CD14-positive monocyte (primary cell): Measurements from ENCODE around the gene ENTPD7. TPM values are rescaled to one million over a fixed set of nuclear protein-coding genes. Genes with fewer than 3 reads are reported as not detected.

Experiments
- DNase-seq, 3 donors: peaks; one replicate each; pipeline ENCODE4 v3.0.0-alpha.2; 2011 to 2022
- H2AFZ ChIP-seq: 2 replicates; pipeline ENCODE4 v1.6.0; 2012; ENCODE audit warnings: mild to moderate bottlenecking, low read depth, low read length, inconsistent platforms; ENCODE audit not compliant: insufficient read depth, poor library complexity, severe bottlenecking
- H3K27ac ChIP-seq, 2 donors: 1 replicate in 1 of 2; 2 replicates in 1 of 2; pipeline ENCODE4 v1.5.1; 2012 to 2013; ENCODE audit warnings: low read length in 2 of 2, control low read depth in 1 of 2, inconsistent platforms in 1 of 2, low read depth in 1 of 2, mild to moderate bottlenecking in 1 of 2
- H3K27me3 ChIP-seq, 2 donors: one replicate each; pipeline versions ENCODE4 v1.6.0 to v1.6.1; 2011 to 2013; ENCODE audit warnings: low read length in 2 of 2; ENCODE audit not compliant: control insufficient read depth in 2 of 2, insufficient read depth in 2 of 2
- H3K36me3 ChIP-seq, 2 donors: replicated peaks in 1 of 2; 1 replicate in 1 of 2; 2 replicates in 1 of 2; pipeline versions ENCODE4 v1.5.1 to v1.6.1; 2012 to 2013; ENCODE audit warnings: low read length in 2 of 2, control low read depth in 1 of 2, inconsistent platforms in 1 of 2, mild to moderate bottlenecking in 1 of 2; ENCODE audit not compliant: insufficient read depth in 2 of 2, control insufficient read depth in 1 of 2
- H3K4me1 ChIP-seq, 2 donors: 1 replicate in 1 of 2; 2 replicates in 1 of 2; pipeline versions ENCODE4 v1.5.1 to v1.6.1; 2012 to 2013; ENCODE audit warnings: low read length in 2 of 2, control low read depth in 1 of 2, inconsistent platforms in 1 of 2, mild to moderate bottlenecking in 1 of 2, moderate library complexity in 1 of 2; ENCODE audit not compliant: insufficient read depth in 2 of 2, control insufficient read depth in 1 of 2
- H3K4me2 ChIP-seq: replicated peaks from 2 replicates; pipeline ENCODE3; 2012; ENCODE audit warnings: low read length, moderate library complexity, mild to moderate bottlenecking; ENCODE audit not compliant: poor library complexity, severe bottlenecking; ENCODE audit errors: extremely low read depth
- H3K4me3 ChIP-seq, 3 experiments: fragments of 200-600 bp in 1 of 3; sonication (generic) in 1 of 3; replicated peaks in 1 of 3; 1 replicate in 2 of 3; 2 replicates in 1 of 3; pipeline ENCODE4 v1.5.1; 2011 to 2013; ENCODE audit warnings: low read length in 3 of 3, mild to moderate bottlenecking in 3 of 3, control low read depth in 2 of 3, low read depth in 2 of 3, inconsistent platforms in 1 of 3, moderate library complexity in 1 of 3
- H3K79me2 ChIP-seq: 2 replicates; pipeline ENCODE4 v1.6.0; 2012; ENCODE audit warnings: mild to moderate bottlenecking, control low read depth, inconsistent platforms, low read length, moderate library complexity; ENCODE audit not compliant: insufficient read depth
- H3K9ac ChIP-seq: 2 replicates; pipeline ENCODE4 v1.6.0; 2017; ENCODE audit warnings: low read length, mild to moderate bottlenecking; ENCODE audit not compliant: insufficient read depth, poor library complexity, severe bottlenecking
- H3K9me3 ChIP-seq, 2 donors: replicated peaks in 1 of 2; 1 replicate in 1 of 2; 2 replicates in 1 of 2; pipeline versions ENCODE4 v1.5.1 to v1.6.1; 2012 to 2013; ENCODE audit warnings: low read length in 2 of 2, control low read depth in 1 of 2; ENCODE audit not compliant: control insufficient read depth in 1 of 2, insufficient read depth in 1 of 2
- H4K20me1 ChIP-seq: 2 replicates; pipeline ENCODE4 v1.6.0; 2012; ENCODE audit warnings: mild to moderate bottlenecking, low read length, control low read depth, moderate library complexity; ENCODE audit not compliant: insufficient read depth
- H3K27ac Mint-ChIP-seq, 7 donors: one replicate each; pipeline ENCODE4 v1.8.0; 2020; ENCODE audit warnings: mild to moderate bottlenecking in 7 of 7, mixed read lengths in 7 of 7, moderate library complexity in 6 of 7, inconsistent platforms in 2 of 7
- H3K27me3 Mint-ChIP-seq, 3 donors: one replicate each; pipeline ENCODE4 v1.8.0; 2021 to 2022; ENCODE audit warnings: low read depth in 3 of 3, mild to moderate bottlenecking in 3 of 3, mixed read lengths in 3 of 3, moderate library complexity in 3 of 3, inconsistent platforms in 1 of 3
- H3K36me3 Mint-ChIP-seq, 2 donors: one replicate each; pipeline ENCODE4 v1.8.0; 2020; ENCODE audit warnings: mixed read lengths in 2 of 2, inconsistent platforms in 1 of 2, mild to moderate bottlenecking in 1 of 2
- H3K4me1 Mint-ChIP-seq: one replicate; pipeline ENCODE4 v1.8.0; 2020; ENCODE audit warnings: mild to moderate bottlenecking, mixed read lengths
- H3K4me3 Mint-ChIP-seq, 2 donors: one replicate each; pipeline ENCODE4 v1.8.0; 2020; ENCODE audit warnings: mild to moderate bottlenecking in 2 of 2, mixed read lengths in 2 of 2, moderate library complexity in 1 of 2
- H3K9me3 Mint-ChIP-seq, 7 donors: one replicate each; pipeline ENCODE4 v1.8.0; 2020 to 2022; ENCODE audit warnings: mixed read lengths in 7 of 7, mild to moderate bottlenecking in 6 of 7, moderate library complexity in 6 of 7, inconsistent platforms in 2 of 7
- WGBS: methylation state at CpG from one replicate; pipeline ENCODE4 v1.1.5; 2013; ENCODE audit warnings: missing lambda C conversion rate; ENCODE audit not compliant: insufficient coverage; 5-methylcytosine and 5-hydroxymethylcytosine counted together
- intact Hi-C, 2 donors: fragments of 100-400 bp; cut with micrococcal nuclease; formaldehyde crosslinking; loops; one replicate each; pipeline versions ENCODE4 v1.15.0 to v1.15.1; 2023
- polyA plus RNA-seq, 3 donors: library from polyadenylated mRNA; depleted of rRNA in 1 of 3; unstranded in 2 of 3; stranded (reverse) in 1 of 3; fragments of 300-500 nt in 2 of 3; fragments of >200 nt in 1 of 3; fragmentation: Illumina TruSeq in 2 of 3; gene quantifications; 1 replicate in 2 of 3; 2 replicates in 1 of 3; pipeline ENCODE4 v1.2.3, GENCODE V29; 2012 to 2021
- TF ChIP-seq, protein P1 (sequence below): fragments of 200-600 bp; IDR thresholded peaks from one replicate; pipeline ENCODE4 v1.8.0; 2022; ENCODE audit warnings: antibody characterized with exemption, mild to moderate bottlenecking

The ENTPD7 gene
- polyA plus RNA-seq, 3 donors, result 1.2 to 2.9 (median 2.2) TPM

DNA sequence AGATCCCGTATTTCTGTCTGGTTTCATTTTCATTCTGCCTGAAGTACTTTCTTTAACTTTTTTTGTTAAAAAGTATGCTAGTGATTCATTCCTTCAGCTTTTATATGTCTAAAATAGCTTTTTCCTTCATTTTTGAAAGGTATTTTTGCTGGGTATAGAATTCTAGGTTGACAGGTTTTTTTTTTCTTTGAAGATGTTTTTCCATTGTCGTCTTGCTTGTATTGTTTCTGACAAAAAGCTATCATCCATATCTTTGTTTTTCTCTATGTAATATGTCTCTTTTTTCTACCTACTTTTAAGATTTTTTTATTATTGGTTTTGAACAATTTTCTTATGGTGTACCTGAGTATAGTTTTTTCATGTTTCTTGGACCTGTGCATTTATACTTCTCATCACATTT, 81.0 kb downstream of the ENTPD7 start:
- Histone ChIP-seq H4K20me1 (peaks cover 6% of the 10 kb centered on the region), H2AFZ (no peak overlapping the region), H3K4me3 (no peak overlapping the region), H3K36me3 (peaks cover 83 to 97% of the 10 kb centered on the region in 2 donors), H3K27ac (no peak overlapping the region), H3K27me3 (no peaks in the 10 kb centered on the region), H3K4me2 (no peak overlapping the region), H3K9me3 (peaks cover 0 to 10% of the 10 kb centered on the region in 2 donors), H3K9ac (no peak overlapping the region), H3K4me1 (no peaks in the 10 kb centered on the region), H3K79me2 (no peaks in the 10 kb centered on the region)
- peaks cover 2% of the 10 kb centered on the region for H3K4me1 Mint-ChIP-seq
- no peaks in the 10 kb centered on the region for H3K27me3 Mint-ChIP-seq
- DNase-seq, result no peak
- intact Hi-C loops, result no loop called here
- H3K27ac Mint-ChIP-seq, result no peak overlapping the region
- peaks cover 0 to 13% (median 7%) of the 10 kb centered on the region in 7 donors for H3K9me3 Mint-ChIP-seq
- TF ChIP-seq, protein P1, sequence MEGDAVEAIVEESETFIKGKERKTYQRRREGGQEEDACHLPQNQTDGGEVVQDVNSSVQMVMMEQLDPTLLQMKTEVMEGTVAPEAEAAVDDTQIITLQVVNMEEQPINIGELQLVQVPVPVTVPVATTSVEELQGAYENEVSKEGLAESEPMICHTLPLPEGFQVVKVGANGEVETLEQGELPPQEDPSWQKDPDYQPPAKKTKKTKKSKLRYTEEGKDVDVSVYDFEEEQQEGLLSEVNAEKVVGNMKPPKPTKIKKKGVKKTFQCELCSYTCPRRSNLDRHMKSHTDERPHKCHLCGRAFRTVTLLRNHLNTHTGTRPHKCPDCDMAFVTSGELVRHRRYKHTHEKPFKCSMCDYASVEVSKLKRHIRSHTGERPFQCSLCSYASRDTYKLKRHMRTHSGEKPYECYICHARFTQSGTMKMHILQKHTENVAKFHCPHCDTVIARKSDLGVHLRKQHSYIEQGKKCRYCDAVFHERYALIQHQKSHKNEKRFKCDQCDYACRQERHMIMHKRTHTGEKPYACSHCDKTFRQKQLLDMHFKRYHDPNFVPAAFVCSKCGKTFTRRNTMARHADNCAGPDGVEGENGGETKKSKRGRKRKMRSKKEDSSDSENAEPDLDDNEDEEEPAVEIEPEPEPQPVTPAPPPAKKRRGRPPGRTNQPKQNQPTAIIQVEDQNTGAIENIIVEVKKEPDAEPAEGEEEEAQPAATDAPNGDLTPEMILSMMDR, result no peak
- no CpG with 5 or more reads among the region's 2 CpGs for WGBS
- no peak overlapping the region for H3K4me3 Mint-ChIP-seq
- peaks cover 77 to 86% of the 10 kb centered on the region in 2 donors for H3K36me3 Mint-ChIP-seq

DNA sequence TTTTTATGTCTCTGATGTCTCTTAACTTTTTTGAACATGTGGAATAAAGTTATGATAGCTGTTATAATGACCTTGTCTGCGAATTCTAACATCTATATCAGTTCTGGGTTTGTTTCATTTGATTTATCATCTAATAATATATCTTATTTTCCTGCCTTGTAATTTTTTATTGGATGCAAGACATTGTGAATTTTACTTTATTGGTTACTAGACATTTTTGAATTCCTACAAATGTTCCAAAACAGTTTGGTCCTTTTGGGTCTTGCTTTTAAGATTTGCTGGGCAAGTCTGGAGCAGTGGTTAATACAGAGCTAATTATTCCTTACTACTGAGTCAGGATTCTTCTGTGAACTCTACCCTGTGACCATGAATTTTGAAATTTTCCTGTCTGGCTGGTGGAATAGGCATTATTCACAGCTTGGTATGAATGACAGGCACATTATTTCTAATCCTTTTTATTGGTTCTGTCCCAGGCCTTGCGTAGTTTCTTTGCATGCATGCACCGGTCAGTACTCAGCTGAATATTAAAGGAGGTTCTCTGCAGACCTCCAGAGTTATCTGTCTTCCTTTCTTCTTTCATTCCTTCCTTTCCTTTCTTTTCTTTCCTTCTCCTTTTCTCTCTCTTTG, 81.7 kb downstream of the ENTPD7 start:
- H3K4me3 ChIP-seq, result no peak overlapping the region
- Mint-ChIP-seq H3K9me3 (peaks cover 0 to 13% (median 7%) of the 10 kb centered on the region in 7 donors), H3K27me3 (no peaks in the 10 kb centered on the region), H3K27ac (no peak overlapping the region), H3K36me3 (peaks cover 82 to 92% of the 10 kb centered on the region in 2 donors), H3K4me3 (no peak overlapping the region), H3K4me1 (peaks cover 2% of the 10 kb centered on the region)
- no CpG with 5 or more reads among the region's 3 CpGs for WGBS
- TF ChIP-seq, protein P1, result no peak
- peaks cover 6% of the 10 kb centered on the region for H4K20me1 ChIP-seq
- no peaks in the 10 kb centered on the region for H3K79me2 ChIP-seq
- no peak overlapping the region for H3K4me2 ChIP-seq
- H3K27ac ChIP-seq, result no peak overlapping the region
- no peak overlapping the region for H2AFZ ChIP-seq
- no peaks in the 10 kb centered on the region for H3K27me3 ChIP-seq
- H3K4me1 ChIP-seq, result no peaks in the 10 kb centered on the region
- DNase-seq, result no peak
- peaks cover 0 to 10% of the 10 kb centered on the region in 2 donors for H3K9me3 ChIP-seq
- intact Hi-C loops, result no loop called here
- H3K9ac ChIP-seq, result no peak overlapping the region
- peaks cover 89 to 100% of the 10 kb centered on the region in 2 donors for H3K36me3 ChIP-seq
